HPDE6-E6E7 (cell line): ENCODE data around the gene PEX14.

Source experiments
- DNase-seq: peaks from one replicate; pipeline ENCODE4 v3.0.0; 2011; ENCODE audit warnings: missing footprints; ENCODE audit errors: extremely low spot score

Gene PEX14

DNA sequence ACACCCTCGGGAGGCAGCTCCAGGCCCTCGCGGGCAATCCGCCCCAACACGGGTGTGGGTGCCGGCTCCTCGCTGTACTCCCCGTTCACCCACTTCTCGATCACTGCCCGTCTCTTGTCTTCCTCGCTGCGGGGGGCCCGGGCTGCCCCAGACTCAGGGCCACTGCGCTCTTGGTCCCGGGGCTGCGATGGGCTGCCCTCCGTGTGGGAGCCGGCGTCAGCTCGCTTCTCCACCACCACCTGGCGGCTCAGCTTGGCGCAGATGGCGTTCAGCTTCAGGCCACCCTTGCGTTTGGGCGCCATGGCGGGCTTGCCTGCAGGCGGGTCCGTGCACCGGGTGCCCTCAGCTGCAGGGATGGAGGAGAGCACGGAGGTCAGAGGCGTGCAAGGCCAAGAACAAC lies 190.5 kb downstream of the PEX14 start:
- no peak for DNase-seq

DNA sequence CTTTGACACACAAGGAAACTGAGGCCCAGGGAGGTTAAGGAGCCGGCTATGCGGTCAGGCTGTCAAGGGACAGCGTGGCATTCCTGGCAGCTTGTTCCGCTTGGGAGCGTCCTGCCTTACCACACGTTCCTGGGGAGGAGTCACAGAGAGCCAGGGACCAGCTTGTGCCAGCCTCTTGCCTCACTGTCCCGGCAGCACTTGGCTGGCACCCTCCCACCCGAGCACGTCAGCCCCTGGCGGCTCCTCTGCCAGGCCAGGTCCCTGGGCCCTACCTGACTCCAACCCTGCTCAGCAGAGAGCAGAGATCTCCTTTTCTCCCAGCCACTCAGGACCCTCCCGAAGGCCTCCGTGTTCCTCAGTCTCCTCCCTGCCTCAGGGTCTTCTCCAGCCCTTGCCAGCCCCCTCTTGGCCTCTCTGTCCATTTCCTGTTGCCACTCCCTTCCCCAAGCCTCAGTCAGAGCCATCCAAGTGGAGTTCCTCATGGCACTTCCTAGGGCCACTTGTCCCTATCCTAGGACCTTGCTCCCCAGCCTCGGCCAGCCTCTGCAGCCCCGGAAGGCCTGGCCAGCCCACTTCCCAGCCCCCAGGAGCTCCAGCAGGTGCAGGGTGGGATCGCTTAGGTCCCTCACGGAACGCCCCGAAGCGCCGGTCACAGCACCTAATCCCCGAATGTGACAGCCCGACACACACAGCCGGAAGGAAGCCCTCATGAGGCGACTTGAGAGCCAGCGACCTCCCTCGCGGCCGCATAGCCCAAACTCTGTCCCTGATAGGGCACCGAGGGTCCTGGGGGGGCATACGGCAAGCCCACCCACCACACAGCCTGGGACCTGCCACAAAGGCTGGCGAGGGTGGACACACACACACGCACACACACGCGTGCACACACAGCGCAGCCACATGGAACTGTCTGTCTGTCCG lies 191.4 kb downstream of the PEX14 start:
- DNase-seq: no peak

- no peak for DNase-seq
These were observed 193.4 kb downstream of the PEX14 start for GRCh38 chr1:10667861-10668761.

- DNase-seq: no peak
These were observed 194.8 kb downstream of the PEX14 start for GRCh38 chr1:10669570-10669969.

- DNase-seq: no peak
These were observed 195.4 kb downstream of the PEX14 start for GRCh38 chr1:10670190-10670589.

DNA sequence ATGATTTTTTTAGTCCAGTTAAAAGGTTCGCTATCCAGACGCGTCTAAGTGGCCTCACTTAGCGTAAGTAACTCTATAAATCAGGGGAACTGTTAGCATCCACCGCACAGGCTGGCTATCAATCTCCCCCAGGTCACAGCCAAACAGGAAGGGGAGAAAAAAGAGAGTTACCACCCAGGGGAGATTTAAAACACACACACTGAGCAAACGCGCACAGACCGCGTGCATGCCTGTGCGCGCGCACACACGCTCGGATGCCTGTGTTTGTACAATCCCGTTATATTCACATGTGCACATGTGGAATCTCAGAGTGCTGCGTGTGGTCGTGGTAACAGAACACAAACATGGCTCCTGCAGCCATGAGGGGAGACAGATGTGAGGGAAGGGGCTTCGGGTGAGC lies 196.3 kb downstream of the PEX14 start:
- DNase-seq: no peak

GRCh38 chr1:10671622-10672342 lies 197.0 kb downstream of the PEX14 start:
- DNase-seq: no peak

DNA sequence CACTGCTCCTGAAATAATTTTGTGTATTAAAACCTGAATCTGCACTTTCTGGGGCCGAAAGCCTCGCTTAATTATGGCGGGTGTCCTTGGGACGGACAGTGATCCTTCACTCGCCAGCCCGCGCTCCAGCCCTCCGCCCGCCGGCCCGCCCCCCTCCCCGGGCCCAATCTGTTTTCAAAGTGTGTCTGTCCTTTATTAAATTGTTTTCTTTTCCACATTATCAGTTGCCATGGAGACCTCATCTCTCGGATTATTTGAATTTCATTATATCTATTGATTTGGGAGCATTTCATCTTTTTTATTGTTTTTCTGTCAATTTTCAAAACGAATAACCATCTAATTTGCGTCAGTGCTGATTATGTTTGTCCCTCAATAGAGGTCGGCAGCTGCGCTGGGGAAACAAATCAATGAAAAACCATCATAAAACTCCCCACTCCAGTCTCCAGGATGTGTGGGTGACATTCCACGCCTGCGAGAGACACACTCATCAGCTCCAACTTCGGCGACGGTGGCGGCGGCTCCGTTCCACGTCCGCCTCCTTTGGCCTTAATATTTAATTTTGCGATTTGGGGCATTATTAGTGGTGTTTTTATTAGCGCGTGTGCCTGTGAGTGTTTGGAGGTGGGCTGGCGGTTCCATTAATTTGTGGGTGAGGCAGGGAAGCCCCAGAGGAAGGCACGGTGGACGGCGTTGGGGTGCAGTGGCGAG lies 197.7 kb downstream of the PEX14 start:
- DNase-seq: no peak

DNA sequence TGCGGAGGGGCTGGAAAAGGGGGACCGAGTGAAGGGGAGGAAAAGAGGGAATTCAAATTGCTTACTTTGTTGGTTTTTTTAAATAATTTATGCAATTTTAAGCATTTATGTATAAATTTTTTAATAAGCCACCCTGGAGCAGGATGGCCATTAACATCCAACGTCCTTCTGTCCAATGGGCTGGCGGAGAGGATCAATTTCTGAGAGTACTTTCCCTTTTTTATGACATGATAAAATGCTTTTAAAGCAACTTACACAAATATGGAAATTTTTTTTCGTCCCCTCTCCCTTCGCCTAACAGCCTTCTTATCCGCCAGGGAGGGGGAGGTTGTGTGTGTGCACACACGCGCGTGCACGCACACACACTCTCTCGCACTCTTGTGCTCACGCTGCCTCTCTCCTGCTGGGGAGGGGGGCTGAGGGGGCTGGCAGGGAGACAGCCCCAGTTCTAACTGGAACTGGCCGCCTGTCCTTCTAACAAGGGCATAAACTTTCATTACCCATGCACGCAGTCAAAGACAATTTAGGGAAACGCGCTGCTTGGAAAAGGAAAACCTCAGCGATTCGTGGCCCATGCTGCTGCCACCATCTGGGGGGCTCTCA lies 198.5 kb downstream of the PEX14 start:
- no peak for DNase-seq

GRCh38 chr1:10674222-10674621 lies 199.5 kb downstream of the PEX14 start:
- DNase-seq: no peak

DNA sequence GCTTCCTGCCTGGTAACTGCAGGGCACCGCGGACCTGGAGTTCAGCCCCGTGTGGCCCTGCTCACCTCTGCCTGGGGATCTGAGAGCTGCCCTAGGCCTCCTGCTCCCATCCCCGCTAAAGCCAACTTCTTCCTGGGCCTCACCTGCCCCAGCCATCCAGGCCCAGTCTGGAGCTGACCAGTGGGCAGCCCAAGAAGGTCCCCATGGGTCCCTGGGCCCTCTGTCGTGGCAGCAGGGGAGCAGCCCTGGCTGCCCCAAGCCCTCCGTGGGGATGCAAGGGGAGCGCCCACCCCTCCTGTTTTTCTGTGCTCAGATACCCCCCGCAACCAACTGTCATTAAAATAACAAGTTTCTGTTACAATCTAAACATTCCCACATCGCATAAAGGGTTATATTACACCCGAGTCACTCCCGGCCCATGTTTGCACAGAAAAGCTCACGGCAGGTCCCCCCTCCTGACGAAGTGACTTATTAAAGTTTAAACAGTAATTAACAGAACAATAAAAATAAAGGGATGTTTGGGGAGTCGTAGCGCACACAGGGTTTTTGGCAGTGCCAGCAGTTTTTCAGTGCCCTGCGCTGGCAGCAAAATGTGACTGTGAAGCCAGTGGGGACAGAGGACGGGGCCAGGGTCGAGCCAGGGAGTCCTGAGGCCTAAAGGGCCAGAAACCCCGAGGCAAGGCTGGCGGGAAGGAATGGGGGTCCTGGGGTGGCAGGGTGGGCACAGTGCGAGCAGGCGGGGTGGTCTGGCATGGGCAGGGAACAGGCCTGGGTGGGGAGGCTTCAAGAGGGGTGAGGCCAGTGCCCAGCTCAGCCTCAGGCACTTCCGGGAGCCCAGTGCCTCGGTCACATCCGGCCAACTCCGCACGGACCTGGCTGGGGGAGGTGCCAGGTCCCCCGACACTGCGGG lies 200.2 kb downstream of the PEX14 start:
- DNase-seq: no peak

DNA sequence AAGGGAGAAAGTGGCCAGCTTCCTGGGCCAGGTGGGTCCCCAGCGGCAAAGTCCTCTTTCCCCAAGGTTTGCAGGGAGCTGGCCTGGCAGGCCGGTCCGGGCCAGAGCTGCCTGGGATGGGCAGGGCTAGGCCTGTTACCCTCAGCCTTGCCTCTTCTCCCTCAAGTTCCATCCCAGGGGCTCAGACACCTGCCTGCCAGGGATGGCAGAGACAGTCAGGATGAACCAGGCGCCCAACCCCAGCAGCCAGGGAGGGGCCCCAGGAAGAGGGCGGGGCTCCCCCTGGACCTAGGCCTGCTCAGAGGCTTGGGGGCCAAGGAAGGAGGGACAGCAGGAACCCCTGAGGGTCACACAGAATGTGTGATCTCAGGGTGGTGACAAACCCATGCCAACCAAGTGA lies 201.1 kb downstream of the PEX14 start:
- no peak for DNase-seq

DNA sequence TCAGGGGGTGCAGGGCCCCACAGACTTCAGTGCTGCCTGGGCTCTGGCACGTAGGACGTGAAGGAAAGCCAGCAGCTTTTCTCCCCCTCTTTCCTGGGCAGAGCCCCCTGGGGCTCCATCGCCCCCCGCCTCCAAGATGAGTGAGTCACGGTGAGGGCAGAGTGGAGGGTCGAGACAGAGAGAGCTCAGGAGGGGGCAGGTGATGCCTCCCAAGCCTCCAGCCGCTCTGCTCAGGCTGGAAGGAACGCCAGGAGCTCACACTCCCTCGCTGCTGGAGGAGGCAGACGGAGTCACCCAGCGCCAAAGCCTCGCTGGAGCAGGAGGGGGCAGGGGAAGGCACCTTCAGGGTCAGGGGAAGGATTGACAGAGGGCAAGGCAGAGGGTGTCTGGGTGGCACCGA lies 202.2 kb downstream of the PEX14 start:
- no peak for DNase-seq

DNA sequence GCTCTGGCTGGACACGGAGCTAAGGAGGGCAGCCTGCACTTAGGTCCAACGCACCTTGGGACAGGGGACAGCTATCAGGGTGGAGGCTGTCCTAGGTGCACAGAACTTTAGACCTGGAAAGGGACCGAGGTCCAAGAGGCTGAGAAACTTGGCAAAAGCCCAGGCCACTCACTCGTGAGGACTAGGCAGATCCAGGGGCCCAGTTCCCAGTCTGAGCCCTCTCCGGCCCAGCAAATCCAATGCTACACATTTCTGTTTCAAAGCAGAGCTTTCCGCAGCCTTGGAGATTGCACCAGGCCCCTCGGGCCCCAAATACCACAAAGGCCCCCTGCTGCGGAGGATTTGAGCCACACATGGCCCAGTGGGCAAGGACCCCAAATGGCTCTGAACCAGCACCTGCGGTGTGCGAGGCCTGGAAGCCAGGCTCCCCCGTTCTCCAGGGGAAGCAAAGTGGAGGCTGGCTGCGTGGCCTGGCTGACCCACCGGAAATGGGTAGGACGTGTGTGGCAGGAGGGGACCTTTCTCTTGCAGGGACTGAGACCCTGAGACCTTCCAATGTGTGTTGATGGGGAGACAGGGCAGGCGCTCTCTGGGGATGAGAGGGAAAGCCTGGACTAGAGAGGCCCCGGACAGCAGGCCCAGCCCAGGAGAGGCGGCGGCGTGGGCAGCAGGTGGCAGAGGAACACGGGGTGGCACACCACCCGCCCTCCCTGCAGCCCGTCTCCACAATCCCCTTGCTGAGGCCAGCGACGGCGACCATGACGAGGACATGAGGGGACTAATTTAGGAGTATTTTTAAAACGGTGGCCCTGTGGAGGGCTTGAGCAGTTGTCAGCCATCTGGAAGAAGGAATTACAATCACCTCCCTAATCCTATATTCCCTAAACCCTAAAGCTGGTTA lies 203.0 kb downstream of the PEX14 start:
- DNase-seq: no peak

DNA sequence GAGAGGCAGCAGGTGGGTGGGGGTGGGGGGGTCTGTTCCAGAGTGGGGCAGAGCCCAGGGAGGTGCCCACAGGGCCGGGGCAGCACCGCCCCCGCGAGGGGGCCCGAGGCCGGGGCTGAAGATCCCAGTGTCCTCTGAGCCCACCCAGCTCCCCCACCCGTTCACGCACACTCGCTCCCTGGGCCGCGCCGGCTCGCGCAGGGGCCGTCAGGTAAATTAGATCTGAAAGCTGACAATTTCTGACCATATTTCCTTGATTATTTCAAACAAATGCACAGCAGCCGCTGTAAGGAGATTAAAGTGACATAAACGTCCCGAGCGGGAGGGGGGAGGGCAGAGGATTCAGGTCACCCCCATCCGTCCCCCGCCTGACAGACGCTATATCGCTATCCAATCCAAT lies 203.7 kb downstream of the PEX14 start:
- DNase-seq: no peak

- no peak for DNase-seq
These were observed 204.1 kb downstream of the PEX14 start for GRCh38 chr1:10678852-10679251.

GRCh38 chr1:10679496-10680220 lies 204.9 kb downstream of the PEX14 start:
- no peak for DNase-seq
